ENCODE data around the gene INTS1. TPM values are rescaled to one million over a fixed set of nuclear protein-coding genes. Genes with fewer than 3 reads are reported as not detected.

Gene INTS1
- polyA plus RNA-seq, 1 donor from 2014 or later, result 21.1 TPM

- Histone ChIP-seq H2AFZ (ENCODE audit: low read depth, low read length) (no peak overlapping the region), H3K27ac (ENCODE audit: low read length) (no peak overlapping the region)
- TF ChIP-seq POLR2AphosphoS5 (IDR thresholded peaks at IDR 0.05) (no peak), RAD21 (conservative IDR thresholded peaks at IDR 0.05) (no peak), CTCF (IDR thresholded peaks at IDR 0.05; ENCODE audit: poor library complexity, severe bottlenecking) (no peak), REST (IDR thresholded peaks at IDR 0.05; ENCODE audit: borderline replicate concordance) (no peak), EP300 (conservative IDR thresholded peaks at IDR 0.05; ENCODE audit: poor library complexity, severe bottlenecking) (no peak), TAF1 (IDR thresholded peaks at IDR 0.05; ENCODE audit: low read depth) (no peak), SMC3 (conservative IDR thresholded peaks at IDR 0.05; ENCODE audit: poor library complexity) (no peak), MXI1 (conservative IDR thresholded peaks at IDR 0.05; ENCODE audit: poor library complexity, severe bottlenecking) (no peak), EZH2 (IDR thresholded peaks at IDR 0.05; ENCODE audit: borderline replicate concordance, insufficient read depth, low read length, poor library complexity, severe bottlenecking) (no peak)
Observed at GRCh38 chr7:1440620-1441019, 63.6 kb downstream of the INTS1 start.

GRCh38 chr7:1439373-1440363, 64.5 kb downstream of the INTS1 start:
- Histone ChIP-seq H3K27me3 (ENCODE audit: insufficient read depth, low read depth, low read length) (no peaks in the 10 kb centered on the region), H3K9me2 (ENCODE audit: insufficient read depth, low read length) (no peaks in the 10 kb centered on the region), H3K4me3 (ENCODE audit: low read length) (no peak overlapping the region), H3K4me2 (ENCODE audit: low read length) (no peak overlapping the region), H4K20me1 (ENCODE audit: insufficient read depth) (no peaks in the 10 kb centered on the region), H3K9me3 (ENCODE audit: low read length) (no peaks in the 10 kb centered on the region), H3F3A (ENCODE audit: insufficient read depth, low read length, poor library complexity, severe bottlenecking) (no peaks in the 10 kb centered on the region), H2AFZ (ENCODE audit: low read depth, low read length) (no peak overlapping the region), H3K79me2 (replicated peaks; ENCODE audit: insufficient read depth, low read length) (no peaks in the 10 kb centered on the region), H3K36me3 (ENCODE audit: insufficient read depth, low read length) (no peaks in the 10 kb centered on the region), H3K9ac (ENCODE audit: low read length) (no peak overlapping the region), H3K27ac (ENCODE audit: low read length) (no peak overlapping the region)
- TF ChIP-seq RAD21 (conservative IDR thresholded peaks at IDR 0.05) (no peak), MXI1 (conservative IDR thresholded peaks at IDR 0.05; ENCODE audit: poor library complexity, severe bottlenecking) (no peak), TAF1 (IDR thresholded peaks at IDR 0.05; ENCODE audit: low read depth) (no peak), POLR2AphosphoS5 (IDR thresholded peaks at IDR 0.05) (no peak), EZH2 (IDR thresholded peaks at IDR 0.05; ENCODE audit: borderline replicate concordance, insufficient read depth, low read length, poor library complexity, severe bottlenecking) (no peak), SMC3 (conservative IDR thresholded peaks at IDR 0.05; ENCODE audit: poor library complexity) (no peak), REST (IDR thresholded peaks at IDR 0.05; ENCODE audit: borderline replicate concordance) (no peak), EP300 (conservative IDR thresholded peaks at IDR 0.05; ENCODE audit: poor library complexity, severe bottlenecking) (no peak), CTCF (IDR thresholded peaks at IDR 0.05; ENCODE audit: poor library complexity, severe bottlenecking) (no peak)

More at GRCh38 chr7:1440620-1441019, 63.6 kb downstream of the INTS1 start:
- Histone ChIP-seq H3K27me3 (ENCODE audit: insufficient read depth, low read depth, low read length) (no peaks in the 10 kb centered on the region), H3K9ac (ENCODE audit: low read length) (no peak overlapping the region), H3K36me3 (ENCODE audit: insufficient read depth, low read length) (no peaks in the 10 kb centered on the region), H3K9me3 (ENCODE audit: low read length) (no peaks in the 10 kb centered on the region), H3K9me2 (ENCODE audit: insufficient read depth, low read length) (no peaks in the 10 kb centered on the region), H3K4me2 (ENCODE audit: low read length) (no peak overlapping the region), H3K79me2 (replicated peaks; ENCODE audit: insufficient read depth, low read length) (no peaks in the 10 kb centered on the region), H3K4me3 (ENCODE audit: low read length) (no peak overlapping the region), H3F3A (ENCODE audit: insufficient read depth, low read length, poor library complexity, severe bottlenecking) (no peaks in the 10 kb centered on the region), H4K20me1 (ENCODE audit: insufficient read depth) (no peaks in the 10 kb centered on the region)
